T-cell (primary cell): ENCODE data around the gene CRY1. TPM values are rescaled to one million over a fixed set of nuclear protein-coding genes. Genes with fewer than 3 reads are reported as not detected.

Source experiments
- ATAC-seq, 4 experiments: fragments of 200-7000 bp in 3 of 4; fragments of 150-1000 bp in 1 of 4; cut with Tn5 transposase; replicated peaks in 1 of 4; 1 replicate in 3 of 4; 2 replicates in 1 of 4; pipeline ENCODE4 v1.10.0; 2021; ENCODE audit warnings: moderate library complexity in 3 of 4, mild to moderate bottlenecking in 2 of 4, moderate number of reproducible peaks in 1 of 4
- CTCF ChIA-PET, 2 donors: fragments of 300-600 bp; sonication (Branson Sonifier 250); formaldehyde crosslinking; loops; one replicate each; lab custom pipeline; 2022; ENCODE audit warnings: antibody characterized with exemption in 2 of 2; lab: Charles Lee
- POLR2A ChIA-PET, 2 donors: fragments of 300-600 bp; sonication (Branson Sonifier 250); formaldehyde crosslinking; loops; one replicate each; lab custom pipeline; 2022; ENCODE audit warnings: antibody characterized with exemption in 2 of 2; lab: Charles Lee
- DNase-seq, 35 experiments: peaks; one replicate each; pipeline versions ENCODE4 v3.0.0 to v3.0.0-alpha.2; 2013 to 2023
- H3K27ac ChIP-seq: one replicate; pipeline ENCODE4 v1.5.1; 2013; ENCODE audit warnings: low read length
- H3K27me3 ChIP-seq, 2 experiments: replicated peaks in 1 of 2; 1 replicate in 1 of 2; 2 replicates in 1 of 2; pipeline versions ENCODE4 v1.6.1 to v1.7.0; 2013; ENCODE audit warnings: low read length in 1 of 2, mixed read lengths in 1 of 2; ENCODE audit not compliant: control insufficient read depth in 2 of 2, insufficient read depth in 2 of 2; ENCODE audit errors: extremely low read depth in 1 of 2
- H3K36me3 ChIP-seq, 2 donors: 1 replicate in 1 of 2; 2 replicates in 1 of 2; pipeline versions ENCODE4 v1.6.1 to v1.7.0; 2013; ENCODE audit warnings: low read length in 1 of 2; ENCODE audit not compliant: control insufficient read depth in 2 of 2, insufficient read depth in 1 of 2; ENCODE audit errors: extremely low read depth in 1 of 2
- H3K4me1 ChIP-seq, 2 experiments: 1 replicate in 1 of 2; 2 replicates in 1 of 2; pipeline versions ENCODE4 v1.6.1 to v1.7.0; 2013; ENCODE audit warnings: low read length in 2 of 2, mixed read lengths in 1 of 2; ENCODE audit not compliant: insufficient read depth in 2 of 2, control insufficient read depth in 1 of 2; ENCODE audit errors: extremely low read depth in 1 of 2
- H3K4me3 ChIP-seq, 2 donors: 1 replicate in 1 of 2; 2 replicates in 1 of 2; pipeline versions ENCODE4 v1.5.1 to v1.7.0; 2013; ENCODE audit warnings: mild to moderate bottlenecking in 2 of 2, low read length in 1 of 2, moderate library complexity in 1 of 2; ENCODE audit not compliant: control insufficient read depth in 1 of 2; ENCODE audit errors: extremely low read depth in 1 of 2
- H3K9me3 ChIP-seq: 2 replicates; pipeline ENCODE4 v1.7.0; 2013
- H3K27ac Mint-ChIP-seq, 2 donors: one replicate each; pipeline ENCODE4 v1.8.0; 2020 to 2021; ENCODE audit warnings: mild to moderate bottlenecking in 2 of 2, mixed read lengths in 2 of 2
- H3K27me3 Mint-ChIP-seq, 2 donors: one replicate each; pipeline ENCODE4 v1.8.0; 2021 to 2022; ENCODE audit warnings: mixed read lengths in 2 of 2
- H3K36me3 Mint-ChIP-seq: one replicate; pipeline ENCODE4 v1.8.0; 2021; ENCODE audit warnings: mixed read lengths
- H3K4me1 Mint-ChIP-seq, 3 donors: one replicate each; pipeline ENCODE4 v1.8.0; 2020 to 2022; ENCODE audit warnings: mixed read lengths in 3 of 3, mild to moderate bottlenecking in 1 of 3
- H3K4me3 Mint-ChIP-seq, 3 donors: one replicate each; pipeline ENCODE4 v1.8.0; 2020 to 2022; ENCODE audit warnings: mild to moderate bottlenecking in 3 of 3, mixed read lengths in 3 of 3, moderate library complexity in 3 of 3
- H3K9me3 Mint-ChIP-seq, 3 donors: one replicate each; pipeline ENCODE4 v1.8.0; 2020 to 2022; ENCODE audit warnings: mixed read lengths in 3 of 3
- WGBS: methylation state at CpG from one replicate; pipeline ENCODE4 v1.1.5; 2013; ENCODE audit warnings: missing lambda C conversion rate; ENCODE audit not compliant: insufficient coverage; 5-methylcytosine and 5-hydroxymethylcytosine counted together
- total RNA-seq, 35 experiments: library from RNA in 6 of 35; stranded (reverse) in 6 of 35; fragments of 120-200 nt in 1 of 35; gene quantifications; one replicate each; pipeline versions ENCODE4 v1.2.1 to v1.2.4 and lab custom pipeline; 2013 to 2026

CRY1 gene
- total RNA-seq, 5 donors from 2014 or later (not counting 1 experiment from before 2014, with no cell fraction given) = 31.4 to 58.1 (median 35.9) TPM

DNA sequence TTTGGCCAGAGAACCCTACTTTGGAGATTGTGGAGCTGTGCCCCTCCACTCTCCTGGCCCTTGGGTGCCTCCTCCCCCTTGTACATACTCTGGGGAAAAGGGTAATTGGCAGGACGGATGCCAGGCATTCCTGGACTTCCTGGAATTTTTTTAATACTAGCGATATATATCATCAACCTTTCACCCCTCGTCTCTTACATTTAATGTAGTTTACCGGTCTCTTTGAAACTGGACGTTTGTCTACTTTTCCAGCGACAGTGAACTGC lies 767 bp upstream of the CRY1 start:
- DNase-seq (no peak), ATAC-seq (no peak)
- H3K36me3 Mint-ChIP-seq = no peaks in the 10 kb centered on the region
- H3K27me3 ChIP-seq = no peaks in the 10 kb centered on the region
- no peaks in the 10 kb centered on the region for H3K9me3 ChIP-seq
- no peaks in the 10 kb centered on the region for H3K9me3 Mint-ChIP-seq
- H3K4me1 ChIP-seq = peaks cover 8 to 28% of the 10 kb centered on the region in 2 experiments
- no peaks in the 10 kb centered on the region for H3K36me3 ChIP-seq
- H3K27me3 Mint-ChIP-seq = peaks cover 5 to 13% of the 10 kb centered on the region in 2 donors
- WGBS = no CpG with 5 or more reads among the region's 6 CpGs
- CTCF ChIA-PET = interaction anchor here in 1 of 2 donors (1.0 to 1.7 kb wide), 2 partner anchors 10 to 38 kb away, joined by 3 to 10 read pairs; no protein-coding TSS in a partner anchor
- H3K27ac Mint-ChIP-seq = peak overlapping the region in 1 of 2 donors; percentile 100
- no peak overlapping the region for H3K4me3 Mint-ChIP-seq
- H3K4me1 Mint-ChIP-seq = peaks cover 9 to 12% (median 12%) of the 10 kb centered on the region in 3 donors
- POLR2A ChIA-PET = interaction anchor here (0.6 to 1.4 kb wide), 5 partner anchors 11 to 793 kb away, joined by 3 to 5 read pairs (median 4); partner anchors contain the start of gene TMEM263 (in 1 of the 2)
- H3K4me3 ChIP-seq = peak overlapping the region; percentile 83 to 100
- peak overlapping the region; percentile 100 for H3K27ac ChIP-seq

DNA sequence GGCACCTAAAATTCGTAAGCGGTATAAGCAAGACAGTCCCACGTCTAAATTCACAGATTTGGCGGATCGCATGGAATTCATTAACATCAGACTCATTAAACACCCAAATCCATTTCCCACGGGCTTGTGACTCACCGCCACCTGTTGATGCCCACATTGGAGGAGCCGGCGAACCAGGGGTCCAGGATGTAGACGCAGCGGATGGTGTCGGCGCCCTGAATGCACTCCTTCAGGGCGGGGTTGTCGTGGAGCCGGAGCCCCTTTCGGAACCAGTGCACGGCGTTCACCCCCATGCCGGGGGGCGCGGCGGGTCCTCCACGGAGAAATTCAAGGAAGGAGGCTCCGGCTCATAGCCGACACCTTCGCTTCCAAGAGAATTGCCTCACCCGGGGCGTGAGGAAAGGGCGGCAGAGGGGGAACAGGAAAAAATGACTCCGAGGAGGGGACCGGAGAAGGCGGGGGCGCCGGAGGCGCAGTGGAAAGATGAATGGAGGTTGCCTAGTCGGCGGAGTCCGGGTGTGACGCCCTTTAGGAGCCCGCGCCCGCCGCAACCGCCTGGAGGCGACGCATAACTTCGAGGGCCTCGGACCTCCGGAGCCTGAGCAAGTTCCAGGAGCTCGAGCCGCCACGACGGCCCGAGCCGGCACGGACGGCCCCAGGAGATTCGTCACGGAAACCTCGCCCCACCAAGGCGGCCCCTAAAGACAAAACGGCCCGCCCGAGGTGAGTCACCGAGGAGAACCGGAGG lies 506 bp downstream of the CRY1 start:
- no peaks in the 10 kb centered on the region for H3K9me3 Mint-ChIP-seq
- no peak overlapping the region for H3K27ac Mint-ChIP-seq
- no peaks in the 10 kb centered on the region for H3K27me3 ChIP-seq
- no peak overlapping the region for H3K4me3 Mint-ChIP-seq
- POLR2A ChIA-PET = interaction anchor here in 1 of 2 donors (0.7 to 1.0 kb wide), 3 partner anchors 65 to 1775 kb away, joined by 3 to 4 read pairs (median 3); no protein-coding TSS in a partner anchor
- H3K4me1 ChIP-seq = peaks cover 8 to 28% of the 10 kb centered on the region in 2 experiments
- H3K27me3 Mint-ChIP-seq = peaks cover 5 to 10% of the 10 kb centered on the region in 2 donors
- peaks cover 18 to 22% (median 18%) of the 10 kb centered on the region in 3 donors for H3K4me1 Mint-ChIP-seq
- H3K4me3 ChIP-seq = peak overlapping the region; percentile 83 to 100
- H3K36me3 Mint-ChIP-seq = peaks cover 9% of the 10 kb centered on the region
- peak overlapping the region; percentile 100 for H3K27ac ChIP-seq
- DNase-seq (peak in 33 of 35 experiments; percentile 31 to 78 (median 57)), ATAC-seq (peak; percentile 55 to 68 (median 66))
- no peaks in the 10 kb centered on the region for H3K9me3 ChIP-seq
- CTCF ChIA-PET = interaction anchor here in 1 of 2 donors (1.2 to 1.6 kb wide), 4 partner anchors 10 to 735 kb away, joined by 3 to 24 read pairs (median 6); partner anchors contain the start of gene POLR3B
- H3K36me3 ChIP-seq = no peaks in the 10 kb centered on the region
- under 1% methylated on average over 67 of the region's 67 CpGs for WGBS

DNA sequence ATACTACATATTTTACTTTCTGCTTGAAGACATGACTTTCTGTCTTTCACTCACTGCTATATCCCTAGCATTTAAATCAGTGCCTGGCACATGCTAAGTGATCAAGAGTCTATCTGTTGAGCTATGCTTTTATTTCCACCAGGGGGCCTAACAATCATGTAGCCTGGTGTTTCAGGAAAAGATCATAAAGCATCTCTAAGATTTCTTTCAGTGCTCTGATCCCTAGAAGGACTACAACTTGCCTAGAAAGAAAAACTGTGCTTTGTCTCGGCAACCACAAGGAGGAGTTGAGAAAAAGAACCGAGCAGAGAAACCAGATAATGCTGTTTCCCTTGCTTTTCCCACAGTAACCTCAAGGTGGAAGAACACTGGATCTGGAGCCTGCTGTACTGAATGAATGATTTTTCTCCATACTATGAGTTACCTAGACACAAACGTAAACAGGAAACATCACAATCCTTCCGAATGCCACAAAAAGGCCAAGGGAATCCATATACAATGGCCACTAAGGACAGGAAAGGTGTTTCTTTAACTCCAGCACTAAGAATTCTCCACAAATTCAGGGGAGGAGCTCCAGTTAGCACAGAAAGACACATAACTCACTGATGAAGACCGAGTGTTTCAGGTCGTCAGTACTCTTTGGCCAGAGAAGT lies 1.2 kb downstream of the CRY1 start:
- Mint-ChIP-seq H3K4me3 (no peak overlapping the region), H3K27ac (no peak overlapping the region), H3K4me1 (peaks cover 21 to 23% (median 22%) of the 10 kb centered on the region in 3 donors), H3K9me3 (no peaks in the 10 kb centered on the region), H3K36me3 (peaks cover 10% of the 10 kb centered on the region), H3K27me3 (peaks cover under 1 to 3% of the 10 kb centered on the region in 2 donors)
- Histone ChIP-seq H3K27ac (peak overlapping the region; percentile 100), H3K27me3 (no peaks in the 10 kb centered on the region), H3K4me3 (peak overlapping the region; percentile 83 to 100), H3K9me3 (no peaks in the 10 kb centered on the region), H3K36me3 (no peaks in the 10 kb centered on the region), H3K4me1 (peaks cover 8 to 28% of the 10 kb centered on the region in 2 experiments)
- CTCF ChIA-PET = interaction anchor here (0.9 to 1.9 kb wide), 10 partner anchors 9 to 735 kb away, joined by 3 to 24 read pairs (median 4); partner anchors contain the start of gene POLR3B (in 1 of the 2)
- peak in 15 of 35 experiments; percentile 3 to 74 (median 9) for DNase-seq
- POLR2A ChIA-PET = interaction anchor here in 1 of 2 donors (1.0 kb wide), 3 partner anchors 64 to 229 kb away, joined by 3 to 4 read pairs (median 3); partner anchors contain the start of gene TMEM263
- ATAC-seq = peak in 3 of 4 experiments; percentile 7 to 19 (median 14)
- WGBS = 0% methylated on average over 3 of the region's 6 CpGs

DNA sequence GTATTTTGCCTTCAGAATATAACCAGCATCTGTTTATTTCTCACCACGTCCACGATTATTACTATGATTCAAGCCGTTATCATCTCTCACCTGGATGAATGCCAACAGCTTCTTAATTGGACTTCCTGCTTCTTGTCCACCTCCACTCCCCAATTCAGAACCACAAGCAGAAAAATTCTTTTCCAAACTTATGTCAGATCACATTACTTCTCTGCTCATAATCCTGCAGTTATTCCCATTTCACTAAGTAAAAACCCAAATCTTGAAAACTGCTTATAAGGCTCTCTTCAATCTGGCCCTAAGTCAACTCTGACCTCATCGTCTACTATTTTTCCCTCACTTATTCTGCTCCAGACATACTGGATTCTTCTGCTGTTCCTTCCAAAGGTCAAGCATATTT lies 2.0 kb downstream of the CRY1 start:
- H3K4me3 ChIP-seq = no peak overlapping the region
- Mint-ChIP-seq H3K4me3 (no peak overlapping the region), H3K36me3 (peaks cover 15% of the 10 kb centered on the region), H3K4me1 (peaks cover 27 to 30% (median 29%) of the 10 kb centered on the region in 3 donors), H3K9me3 (no peaks in the 10 kb centered on the region), H3K27ac (no peak overlapping the region), H3K27me3 (no peaks in the 10 kb centered on the region)
- H3K27ac ChIP-seq = no peak overlapping the region
- peaks cover 8 to 32% of the 10 kb centered on the region in 2 experiments for H3K4me1 ChIP-seq
- ChIA-PET CTCF (interaction anchor here (0.6 to 1.9 kb wide), 11 partner anchors 8 to 133 kb away, joined by 3 to 24 read pairs (median 5); no protein-coding TSS in a partner anchor), POLR2A (interaction anchor here in 1 of 2 donors (1.0 kb wide), 1 partner anchor 136 kb away, joined by 3 read pairs; the partner anchor contains the start of gene TMEM263)
- ATAC-seq = no peak
- no peaks in the 10 kb centered on the region for H3K27me3 ChIP-seq
- 86% methylated on average over 4 of the region's 4 CpGs for WGBS
- H3K9me3 ChIP-seq = no peaks in the 10 kb centered on the region
- peaks cover 0 to 3% of the 10 kb centered on the region in 2 donors for H3K36me3 ChIP-seq
- peak in 1 of 35 experiments; percentile 3 for DNase-seq

DNA sequence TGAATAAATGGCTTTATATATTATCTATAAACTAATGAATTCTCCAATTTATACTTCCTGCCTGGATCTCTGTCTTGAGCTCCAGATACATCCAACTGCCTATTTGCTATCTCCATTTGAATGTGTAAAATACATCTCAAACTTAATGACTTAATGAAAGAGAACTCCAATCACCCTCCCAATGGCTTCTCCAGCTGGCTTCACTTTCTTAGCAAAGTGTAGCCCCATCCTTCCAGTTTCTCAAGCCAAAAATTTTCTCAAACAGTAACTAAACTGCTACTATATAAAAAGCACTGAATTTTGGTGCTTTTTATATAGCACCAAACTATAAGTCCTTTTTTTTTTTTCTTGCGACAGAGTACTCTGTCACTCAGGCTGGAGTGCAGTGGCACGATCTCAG lies 2.6 kb downstream of the CRY1 start:
- ATAC-seq = no peak
- Mint-ChIP-seq H3K27me3 (no peaks in the 10 kb centered on the region), H3K4me3 (no peak overlapping the region), H3K4me1 (peaks cover 30 to 37% (median 34%) of the 10 kb centered on the region in 3 donors), H3K9me3 (no peaks in the 10 kb centered on the region), H3K27ac (no peak overlapping the region), H3K36me3 (peaks cover 18% of the 10 kb centered on the region)
- ChIA-PET CTCF (interaction anchor here (0.6 to 2.0 kb wide), 4 partner anchors 12 to 133 kb away, joined by 4 to 12 read pairs (median 8); no protein-coding TSS in a partner anchor), POLR2A (interaction anchor here in 1 of 2 donors (0.8 kb wide), 1 partner anchor 68 kb away, joined by 3 read pairs; no protein-coding TSS in a partner anchor)
- no peak overlapping the region for H3K27ac ChIP-seq
- no peaks in the 10 kb centered on the region for H3K9me3 ChIP-seq
- WGBS = no CpG with 5 or more reads among the region's 2 CpGs
- no peak overlapping the region for H3K4me3 ChIP-seq
- no peak for DNase-seq
- peaks cover 0 to 3% of the 10 kb centered on the region in 2 donors for H3K36me3 ChIP-seq
- peaks cover 8 to 33% of the 10 kb centered on the region in 2 experiments for H3K4me1 ChIP-seq
- no peaks in the 10 kb centered on the region for H3K27me3 ChIP-seq
